ENCODE measurements around the gene FOSL1.

The FOSL1 gene

DNA sequence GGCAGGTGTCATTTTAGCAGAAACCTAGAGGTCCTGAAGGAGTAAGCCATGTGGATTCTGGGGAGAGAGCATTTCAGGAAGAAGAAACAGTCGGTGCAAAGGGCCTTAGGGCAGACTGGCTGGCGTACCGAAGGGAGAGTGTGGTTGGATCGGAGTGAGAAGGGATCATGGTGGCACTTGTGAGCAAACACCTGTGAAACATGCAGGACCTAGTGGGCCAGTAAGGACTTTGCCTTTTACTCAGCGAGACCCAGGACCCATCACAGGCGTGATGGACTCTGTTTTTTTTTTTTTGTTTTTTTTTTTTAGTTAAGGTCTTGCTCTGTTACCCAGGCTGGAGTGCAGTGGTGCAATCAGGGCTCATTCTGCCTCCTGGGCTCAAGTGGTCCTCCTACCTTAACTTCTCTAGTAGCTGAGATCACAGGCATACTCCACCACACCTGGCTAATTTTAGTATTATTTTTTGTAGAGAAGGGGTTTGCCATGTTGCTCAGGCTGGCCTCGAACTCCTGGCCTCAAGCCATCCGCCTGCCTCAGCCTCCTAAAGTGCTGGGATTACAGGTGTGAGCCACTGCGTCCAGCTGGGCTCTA, 41.6 kb upstream of the FOSL1 start:
- Histone ChIP-seq H3K4me2 (ENCODE audit: low read length) (no peak overlapping the region), H3K4me1 (ENCODE audit: insufficient read depth, low read length, severe bottlenecking) (no peaks in the 10 kb centered on the region), H3K4me3 (ENCODE audit: low read depth, low read length, poor library complexity, severe bottlenecking) (no peak overlapping the region), H3K27ac (ENCODE audit: low read depth, low read length, poor library complexity, severe bottlenecking) (no peak overlapping the region), H3K27me3 (ENCODE audit: insufficient read depth, low read length) (0 out of 2 replicates have a peak, but pooled peaks cover 4% of the 10 kb centered on the region), H3K79me2 (ENCODE audit: insufficient read depth, low read length) (no peaks in the 10 kb centered on the region), H3K36me3 (ENCODE audit: insufficient read depth, low read length) (no peaks in the 10 kb centered on the region), H3K9me3 (ENCODE audit: low read length) (no peaks in the 10 kb centered on the region), H3F3A (ENCODE audit: insufficient read depth, low read length) (no peaks in the 10 kb centered on the region), H2AFZ (ENCODE audit: low read length) (no peak overlapping the region), H3K9ac (ENCODE audit: low read length) (no peak overlapping the region), H4K20me1 (ENCODE audit: insufficient read depth, low read length) (no peaks in the 10 kb centered on the region), H3K9me2 (ENCODE audit: low read depth, low read length) (no peaks in the 10 kb centered on the region)
- no peak for TF ChIP-seq EZH2 (IDR thresholded peaks at IDR 0.05; ENCODE audit: borderline replicate concordance, low read length)

DNA sequence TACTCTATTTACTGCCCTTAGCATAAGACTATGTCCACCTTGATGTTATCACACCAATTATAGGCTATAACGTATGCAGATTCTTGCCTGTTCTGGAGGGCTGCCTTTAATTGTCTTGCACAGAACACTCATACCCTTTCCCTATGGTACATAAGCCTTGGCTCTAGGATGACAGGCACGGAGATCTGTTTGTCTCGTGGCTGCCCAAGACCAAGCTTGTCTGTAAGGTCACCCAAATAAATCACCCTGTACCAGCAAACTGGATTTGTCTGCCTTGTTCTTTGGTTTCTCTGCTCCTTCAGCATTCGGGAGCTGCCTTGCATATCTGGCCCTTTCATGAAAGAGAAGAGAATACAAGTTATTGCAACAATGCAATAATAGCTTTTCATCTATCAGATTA, 37.6 kb upstream of the FOSL1 start:
- Histone ChIP-seq H3K9me3 (ENCODE audit: low read length) (no peaks in the 10 kb centered on the region), H3K9me2 (ENCODE audit: low read depth, low read length) (no peaks in the 10 kb centered on the region), H2AFZ (ENCODE audit: low read length) (no peak overlapping the region), H3K4me3 (ENCODE audit: low read depth, low read length, poor library complexity, severe bottlenecking) (no peak overlapping the region), H3K79me2 (ENCODE audit: insufficient read depth, low read length) (no peaks in the 10 kb centered on the region), H3K9ac (ENCODE audit: low read length) (no peak overlapping the region), H3K27ac (ENCODE audit: low read depth, low read length, poor library complexity, severe bottlenecking) (no peak overlapping the region), H4K20me1 (ENCODE audit: insufficient read depth, low read length) (no peaks in the 10 kb centered on the region), H3K27me3 (ENCODE audit: insufficient read depth, low read length) (0 out of 2 replicates have a peak, but pooled peaks cover 4% of the 10 kb centered on the region), H3K36me3 (ENCODE audit: insufficient read depth, low read length) (no peaks in the 10 kb centered on the region), H3K4me2 (ENCODE audit: low read length) (no peak overlapping the region), H3K4me1 (ENCODE audit: insufficient read depth, low read length, severe bottlenecking) (no peaks in the 10 kb centered on the region), H3F3A (ENCODE audit: insufficient read depth, low read length) (no peaks in the 10 kb centered on the region)
- TF ChIP-seq, protein P1, sequence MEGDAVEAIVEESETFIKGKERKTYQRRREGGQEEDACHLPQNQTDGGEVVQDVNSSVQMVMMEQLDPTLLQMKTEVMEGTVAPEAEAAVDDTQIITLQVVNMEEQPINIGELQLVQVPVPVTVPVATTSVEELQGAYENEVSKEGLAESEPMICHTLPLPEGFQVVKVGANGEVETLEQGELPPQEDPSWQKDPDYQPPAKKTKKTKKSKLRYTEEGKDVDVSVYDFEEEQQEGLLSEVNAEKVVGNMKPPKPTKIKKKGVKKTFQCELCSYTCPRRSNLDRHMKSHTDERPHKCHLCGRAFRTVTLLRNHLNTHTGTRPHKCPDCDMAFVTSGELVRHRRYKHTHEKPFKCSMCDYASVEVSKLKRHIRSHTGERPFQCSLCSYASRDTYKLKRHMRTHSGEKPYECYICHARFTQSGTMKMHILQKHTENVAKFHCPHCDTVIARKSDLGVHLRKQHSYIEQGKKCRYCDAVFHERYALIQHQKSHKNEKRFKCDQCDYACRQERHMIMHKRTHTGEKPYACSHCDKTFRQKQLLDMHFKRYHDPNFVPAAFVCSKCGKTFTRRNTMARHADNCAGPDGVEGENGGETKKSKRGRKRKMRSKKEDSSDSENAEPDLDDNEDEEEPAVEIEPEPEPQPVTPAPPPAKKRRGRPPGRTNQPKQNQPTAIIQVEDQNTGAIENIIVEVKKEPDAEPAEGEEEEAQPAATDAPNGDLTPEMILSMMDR (IDR thresholded peaks at IDR 0.05; ENCODE audit: low read length): no peak
- TF ChIP-seq EZH2 (IDR thresholded peaks at IDR 0.05; ENCODE audit: borderline replicate concordance, low read length): no peak

DNA sequence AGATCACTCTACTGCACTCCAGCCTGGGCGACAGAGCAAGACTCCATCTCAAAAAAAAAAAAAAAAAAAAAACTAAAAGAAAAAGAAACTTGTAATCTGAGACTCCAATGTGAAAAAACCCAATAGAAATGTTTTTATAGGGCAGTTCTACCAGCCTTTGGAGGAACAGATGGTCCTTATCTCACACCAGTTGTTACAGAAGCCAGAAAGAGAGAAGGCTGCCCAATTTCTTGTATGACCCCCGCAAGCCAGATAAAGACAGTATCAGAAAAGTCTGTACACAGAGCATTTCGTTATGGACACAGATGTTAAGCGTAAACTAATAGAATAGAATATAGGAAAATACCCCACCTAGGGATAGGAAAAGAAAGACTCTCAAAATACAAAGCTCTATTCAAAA, 33.8 kb upstream of the FOSL1 start:
- no peaks in the 10 kb centered on the region for H3K4me1 ChIP-seq (ENCODE audit: insufficient read depth, low read length, severe bottlenecking)
- no peak overlapping the region for H3K4me3 ChIP-seq (ENCODE audit: low read depth, low read length, poor library complexity, severe bottlenecking)

More for the DNA sequence above, 33.8 kb upstream of the FOSL1 start:
- H3K9ac ChIP-seq (ENCODE audit: low read length): no peak overlapping the region
- H3K27me3 ChIP-seq (ENCODE audit: insufficient read depth, low read length): no peaks in the 10 kb centered on the region
- no peak overlapping the region for H2AFZ ChIP-seq (ENCODE audit: low read length)
- TF ChIP-seq EZH2 (IDR thresholded peaks at IDR 0.05; ENCODE audit: borderline replicate concordance, low read length): no peak
- TF ChIP-seq, protein P1 (IDR thresholded peaks at IDR 0.05; ENCODE audit: low read length): no peak
- no peaks in the 10 kb centered on the region for H3F3A ChIP-seq (ENCODE audit: insufficient read depth, low read length)
- H3K4me2 ChIP-seq (ENCODE audit: low read length): no peak overlapping the region
- H3K79me2 ChIP-seq (ENCODE audit: insufficient read depth, low read length): no peaks in the 10 kb centered on the region
- H3K9me2 ChIP-seq (ENCODE audit: low read depth, low read length): no peaks in the 10 kb centered on the region
- no peak overlapping the region for H3K27ac ChIP-seq (ENCODE audit: low read depth, low read length, poor library complexity, severe bottlenecking)
- H3K36me3 ChIP-seq (ENCODE audit: insufficient read depth, low read length): no peaks in the 10 kb centered on the region
- no peaks in the 10 kb centered on the region for H4K20me1 ChIP-seq (ENCODE audit: insufficient read depth, low read length)
- no peaks in the 10 kb centered on the region for H3K9me3 ChIP-seq (ENCODE audit: low read length)
